ENCODE data around the gene SPATA33. TPM values are rescaled to one million over a fixed set of nuclear protein-coding genes. Genes with fewer than 3 reads are reported as not detected.

Gene SPATA33
- total RNA-seq, 1 donor from 2014 or later = 14.6 TPM

GRCh38 chr16:89641458-89642119 is 16.0 kb upstream of the SPATA33 start:
- H3K36me3 Mint-ChIP-seq (ENCODE audit: low read depth) = peaks cover 15% of the 10 kb centered on the region
- no peak overlapping the region for H3K27ac Mint-ChIP-seq
- H3K27me3 Mint-ChIP-seq = peaks cover 3% of the 10 kb centered on the region
- H3K4me3 Mint-ChIP-seq = peak overlapping the region; percentile 80
- intact Hi-C loops (cut with micrococcal nuclease) = loop anchor here (1.0 to 2.0 kb wide), 2 partner anchors 39 to 66 kb away; partner anchors contain the start of gene CPNE7
- DNase-seq = no peak
- H3K4me1 Mint-ChIP-seq = peaks cover 6% of the 10 kb centered on the region
- H3K9me3 Mint-ChIP-seq = no peaks in the 10 kb centered on the region

GRCh38 chr16:89642574-89642973 is 15.1 kb upstream of the SPATA33 start:
- DNase-seq = no peak
- no peaks in the 10 kb centered on the region for H3K9me3 Mint-ChIP-seq

GRCh38 chr16:89643769-89644300 is 13.8 kb upstream of the SPATA33 start:
- intact Hi-C loops (cut with micrococcal nuclease) = no loop called here

More at GRCh38 chr16:89642574-89642973, 15.1 kb upstream of the SPATA33 start:
- Mint-ChIP-seq H3K4me3 (no peak overlapping the region), H3K27ac (no peak overlapping the region), H3K36me3 (ENCODE audit: low read depth) (peaks cover 19% of the 10 kb centered on the region), H3K27me3 (peaks cover 3% of the 10 kb centered on the region), H3K4me1 (peaks cover 6% of the 10 kb centered on the region)
- intact Hi-C loops (cut with micrococcal nuclease) = no loop called here

GRCh38 chr16:89645122-89645521 is 12.5 kb upstream of the SPATA33 start:
- H3K4me3 Mint-ChIP-seq = no peak overlapping the region
- H3K9me3 Mint-ChIP-seq = no peaks in the 10 kb centered on the region
- peaks cover 29% of the 10 kb centered on the region for H3K36me3 Mint-ChIP-seq (ENCODE audit: low read depth)
- H3K27me3 Mint-ChIP-seq = peaks cover 3% of the 10 kb centered on the region
- H3K4me1 Mint-ChIP-seq = peaks cover 6% of the 10 kb centered on the region
- intact Hi-C loops (cut with micrococcal nuclease) = no loop called here
- no peak overlapping the region for H3K27ac Mint-ChIP-seq
- DNase-seq = no peak

More at GRCh38 chr16:89643769-89644300, 13.8 kb upstream of the SPATA33 start:
- H3K9me3 Mint-ChIP-seq = no peaks in the 10 kb centered on the region
- peaks cover 24% of the 10 kb centered on the region for H3K36me3 Mint-ChIP-seq (ENCODE audit: low read depth)
- peaks cover 6% of the 10 kb centered on the region for H3K4me1 Mint-ChIP-seq
- H3K27ac Mint-ChIP-seq = no peak overlapping the region
- no peak for DNase-seq
- H3K27me3 Mint-ChIP-seq = peaks cover 3% of the 10 kb centered on the region
- H3K4me3 Mint-ChIP-seq = no peak overlapping the region

GRCh38 chr16:89646270-89646669 is 11.4 kb upstream of the SPATA33 start:
- H3K27ac Mint-ChIP-seq = no peak overlapping the region
- H3K36me3 Mint-ChIP-seq (ENCODE audit: low read depth) = peaks cover 31% of the 10 kb centered on the region
- no peaks in the 10 kb centered on the region for H3K9me3 Mint-ChIP-seq
- intact Hi-C loops (cut with micrococcal nuclease) = no loop called here
- no peaks in the 10 kb centered on the region for H3K4me1 Mint-ChIP-seq
- no peak for DNase-seq
- no peak overlapping the region for H3K4me3 Mint-ChIP-seq
- H3K27me3 Mint-ChIP-seq = no peaks in the 10 kb centered on the region

GRCh38 chr16:89646906-89647305 is 10.7 kb upstream of the SPATA33 start:
- H3K9me3 Mint-ChIP-seq = no peaks in the 10 kb centered on the region
- intact Hi-C loops (cut with micrococcal nuclease) = no loop called here
- DNase-seq = no peak
- H3K36me3 Mint-ChIP-seq (ENCODE audit: low read depth) = peaks cover 31% of the 10 kb centered on the region
- no peak overlapping the region for H3K4me3 Mint-ChIP-seq
- H3K4me1 Mint-ChIP-seq = no peaks in the 10 kb centered on the region
- no peaks in the 10 kb centered on the region for H3K27me3 Mint-ChIP-seq
- no peak overlapping the region for H3K27ac Mint-ChIP-seq

- DNase-seq = no peak
- Mint-ChIP-seq H3K9me3 (no peaks in the 10 kb centered on the region), H3K27me3 (no peaks in the 10 kb centered on the region), H3K4me3 (no peak overlapping the region), H3K27ac (no peak overlapping the region), H3K4me1 (peaks cover 13% of the 10 kb centered on the region), H3K36me3 (ENCODE audit: low read depth) (peaks cover 29% of the 10 kb centered on the region)
- intact Hi-C loops (cut with micrococcal nuclease) = no loop called here
These were observed 6.1 kb upstream of the SPATA33 start for GRCh38 chr16:89651584-89651983.

GRCh38 chr16:89653656-89654295 is 3.9 kb upstream of the SPATA33 start:
- peaks cover 20% of the 10 kb centered on the region for H3K4me1 Mint-ChIP-seq
- H3K4me3 Mint-ChIP-seq = peak overlapping the region; percentile 18
- DNase-seq = no peak
- H3K9me3 Mint-ChIP-seq = no peaks in the 10 kb centered on the region
- intact Hi-C loops (cut with micrococcal nuclease) = no loop called here
- H3K27me3 Mint-ChIP-seq = no peaks in the 10 kb centered on the region
- peaks cover 27% of the 10 kb centered on the region for H3K36me3 Mint-ChIP-seq (ENCODE audit: low read depth)
- no peak overlapping the region for H3K27ac Mint-ChIP-seq

GRCh38 chr16:89655062-89655643 is 2.5 kb upstream of the SPATA33 start:
- Mint-ChIP-seq H3K9me3 (no peaks in the 10 kb centered on the region), H3K4me3 (peak overlapping the region; percentile 97), H3K4me1 (peaks cover 28% of the 10 kb centered on the region), H3K27ac (no peak overlapping the region), H3K27me3 (no peaks in the 10 kb centered on the region), H3K36me3 (ENCODE audit: low read depth) (peaks cover 24% of the 10 kb centered on the region)
- no peak for DNase-seq
- intact Hi-C loops (cut with micrococcal nuclease) = no loop called here

GRCh38 chr16:89656435-89657121 is 1.1 kb upstream of the SPATA33 start:
- Mint-ChIP-seq H3K9me3 (no peaks in the 10 kb centered on the region), H3K36me3 (ENCODE audit: low read depth) (peaks cover 37% of the 10 kb centered on the region), H3K27ac (peak overlapping the region; percentile 87), H3K4me3 (peak overlapping the region; percentile 97), H3K4me1 (peaks cover 33% of the 10 kb centered on the region), H3K27me3 (no peaks in the 10 kb centered on the region)
- no peak for DNase-seq
- intact Hi-C loops (cut with micrococcal nuclease) = loop anchor here (1.0 kb wide), 1 partner anchor 44 kb away; no protein-coding TSS in a partner anchor

GRCh38 chr16:89658221-89658879 is 714 bp downstream of the SPATA33 start:
- peaks cover 51% of the 10 kb centered on the region for H3K36me3 Mint-ChIP-seq (ENCODE audit: low read depth)
- no peaks in the 10 kb centered on the region for H3K27me3 Mint-ChIP-seq
- DNase-seq = peak; percentile 79
- intact Hi-C loops (cut with micrococcal nuclease) = loop anchor here (1.0 kb wide), 1 partner anchor 98 kb away; the partner anchor contains the start of gene RPL13
- H3K4me3 Mint-ChIP-seq = peak overlapping the region; percentile 97
- peak overlapping the region; percentile 92 for H3K27ac Mint-ChIP-seq
- H3K9me3 Mint-ChIP-seq = no peaks in the 10 kb centered on the region
- H3K4me1 Mint-ChIP-seq = peaks cover 33% of the 10 kb centered on the region

- no peaks in the 10 kb centered on the region for H3K27me3 Mint-ChIP-seq
- intact Hi-C loops (cut with micrococcal nuclease) = no loop called here
- DNase-seq = no peak
- H3K4me1 Mint-ChIP-seq = peaks cover 29% of the 10 kb centered on the region
- H3K36me3 Mint-ChIP-seq (ENCODE audit: low read depth) = peaks cover 44% of the 10 kb centered on the region
- no peak overlapping the region for H3K27ac Mint-ChIP-seq
- H3K9me3 Mint-ChIP-seq = no peaks in the 10 kb centered on the region
- H3K4me3 Mint-ChIP-seq = peak overlapping the region; percentile 11
These were observed 2.5 kb downstream of the SPATA33 start for GRCh38 chr16:89660146-89660545.

- intact Hi-C loops (cut with micrococcal nuclease) = no loop called here
- DNase-seq = no peak
These were observed 3.6 kb downstream of the SPATA33 start for GRCh38 chr16:89661215-89661614.

More at GRCh38 chr16:89661215-89661614, 3.6 kb downstream of the SPATA33 start:
- H3K27ac Mint-ChIP-seq = no peak overlapping the region
- peaks cover 24% of the 10 kb centered on the region for H3K4me1 Mint-ChIP-seq
- H3K4me3 Mint-ChIP-seq = no peak overlapping the region
- peaks cover 2% of the 10 kb centered on the region for H3K9me3 Mint-ChIP-seq
- H3K36me3 Mint-ChIP-seq (ENCODE audit: low read depth) = peaks cover 44% of the 10 kb centered on the region
- no peaks in the 10 kb centered on the region for H3K27me3 Mint-ChIP-seq
